ENCODE measurements around the gene MSRB1.
A peak's percentile ranks its signal among the peaks of the same experiment; 100 is the strongest.
"Not testable (repeated sequence)": the region's sequence is repeated elsewhere in the genome, so short reads cannot be mapped to it uniquely, and the experiment has no call there.

Gene MSRB1

GRCh38 chr16:1941162-1942046, 1.6 kb downstream of the MSRB1 start:
- no peak for DNase-seq (ENCODE audit: low read depth)
- peak overlapping the region; percentile 84 for H3K4me3 ChIP-seq (ENCODE audit: control insufficient read depth, low read depth, low read length)
- TF ChIP-seq, protein P1, sequence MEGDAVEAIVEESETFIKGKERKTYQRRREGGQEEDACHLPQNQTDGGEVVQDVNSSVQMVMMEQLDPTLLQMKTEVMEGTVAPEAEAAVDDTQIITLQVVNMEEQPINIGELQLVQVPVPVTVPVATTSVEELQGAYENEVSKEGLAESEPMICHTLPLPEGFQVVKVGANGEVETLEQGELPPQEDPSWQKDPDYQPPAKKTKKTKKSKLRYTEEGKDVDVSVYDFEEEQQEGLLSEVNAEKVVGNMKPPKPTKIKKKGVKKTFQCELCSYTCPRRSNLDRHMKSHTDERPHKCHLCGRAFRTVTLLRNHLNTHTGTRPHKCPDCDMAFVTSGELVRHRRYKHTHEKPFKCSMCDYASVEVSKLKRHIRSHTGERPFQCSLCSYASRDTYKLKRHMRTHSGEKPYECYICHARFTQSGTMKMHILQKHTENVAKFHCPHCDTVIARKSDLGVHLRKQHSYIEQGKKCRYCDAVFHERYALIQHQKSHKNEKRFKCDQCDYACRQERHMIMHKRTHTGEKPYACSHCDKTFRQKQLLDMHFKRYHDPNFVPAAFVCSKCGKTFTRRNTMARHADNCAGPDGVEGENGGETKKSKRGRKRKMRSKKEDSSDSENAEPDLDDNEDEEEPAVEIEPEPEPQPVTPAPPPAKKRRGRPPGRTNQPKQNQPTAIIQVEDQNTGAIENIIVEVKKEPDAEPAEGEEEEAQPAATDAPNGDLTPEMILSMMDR (IDR thresholded peaks at IDR 0.05; ENCODE audit: control insufficient read depth, insufficient read depth, low read depth, low read length, missing control alignments), result no peak

- no peak overlapping the region for H3K4me3 ChIP-seq (ENCODE audit: control insufficient read depth, low read depth, low read length)
- no peak for DNase-seq (ENCODE audit: low read depth)
- TF ChIP-seq, protein P1 (IDR thresholded peaks at IDR 0.05; ENCODE audit: control insufficient read depth, insufficient read depth, low read depth, low read length, missing control alignments), result no peak
Measured at GRCh38 chr16:1940273-1941161, 2.5 kb downstream of the MSRB1 start.

GRCh38 chr16:1939833-1940232, 3.2 kb downstream of the MSRB1 start:
- not testable (repeated sequence) for DNase-seq (ENCODE audit: low read depth); H3K4me3 ChIP-seq (ENCODE audit: control insufficient read depth, low read depth, low read length)

DNA sequence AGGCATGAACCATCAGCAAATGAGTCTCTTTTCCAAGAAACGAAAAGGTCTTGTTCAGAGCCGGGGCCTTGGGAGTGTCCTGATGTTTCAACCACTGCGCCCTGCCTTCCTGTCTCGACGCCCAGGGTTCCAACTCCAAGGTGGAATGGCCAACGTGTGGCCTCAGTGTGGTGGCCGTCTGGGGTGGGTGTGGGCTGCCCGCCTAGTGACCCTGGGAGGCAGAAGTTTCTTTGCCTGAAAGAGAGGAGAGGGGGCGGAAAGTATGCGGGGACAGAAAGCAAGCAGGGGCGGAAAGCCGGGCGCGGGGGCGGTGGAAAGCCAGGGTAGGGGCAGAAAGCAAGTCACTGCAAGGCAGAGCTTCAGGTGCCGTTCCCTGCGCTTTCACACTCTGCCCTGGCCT, 4.1 kb downstream of the MSRB1 start:
- no peak for DNase-seq (ENCODE audit: low read depth)
- no peak overlapping the region for H3K4me3 ChIP-seq (ENCODE audit: control insufficient read depth, low read depth, low read length)
- TF ChIP-seq, protein P1 (IDR thresholded peaks at IDR 0.05; ENCODE audit: control insufficient read depth, insufficient read depth, low read depth, low read length, missing control alignments), result no peak

GRCh38 chr16:1938316-1938715, 4.7 kb downstream of the MSRB1 start:
- no peak overlapping the region for H3K4me3 ChIP-seq (ENCODE audit: control insufficient read depth, low read depth, low read length)
- TF ChIP-seq, protein P1 (IDR thresholded peaks at IDR 0.05; ENCODE audit: control insufficient read depth, insufficient read depth, low read depth, low read length, missing control alignments), result no peak
- DNase-seq (ENCODE audit: low read depth), result no peak

DNA sequence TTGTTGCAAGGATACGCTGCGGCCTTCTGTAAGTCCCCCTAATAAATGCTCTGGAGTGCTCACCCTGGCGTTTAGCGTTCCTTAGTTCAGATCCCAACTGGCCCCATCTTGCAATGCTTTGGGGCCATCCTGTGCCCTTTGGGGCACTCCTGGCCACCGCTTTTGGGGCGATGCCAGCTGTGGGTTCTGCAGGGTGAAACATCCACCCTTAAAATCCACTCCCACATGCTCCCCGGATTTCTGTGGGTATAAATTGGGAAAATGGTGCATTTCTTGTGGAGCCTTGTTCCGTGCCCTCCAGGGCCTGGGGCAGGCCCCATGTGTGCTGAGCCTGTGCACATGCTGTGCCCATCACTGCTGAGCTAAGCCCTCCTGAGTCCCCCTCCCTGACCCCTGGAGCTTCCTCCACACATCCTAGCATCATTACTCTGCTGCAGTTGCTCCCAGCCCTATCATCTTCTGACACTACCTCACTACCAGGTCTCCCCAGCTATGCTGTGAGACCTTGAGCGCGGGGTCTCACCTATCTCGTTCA, 6.0 kb downstream of the MSRB1 start:
- DNase-seq (ENCODE audit: low read depth), result no peak
- TF ChIP-seq, protein P1 (IDR thresholded peaks at IDR 0.05; ENCODE audit: control insufficient read depth, insufficient read depth, low read depth, low read length, missing control alignments), result no peak
- no peak overlapping the region for H3K4me3 ChIP-seq (ENCODE audit: control insufficient read depth, low read depth, low read length)

All from AG09309 (cell line).